Measurements from ENCODE around the gene ELFN1.
"Not testable (repeated sequence)": the region's sequence is repeated elsewhere in the genome, so short reads cannot be mapped to it uniquely, and the experiment has no call there.

The ELFN1 gene

GRCh38 chr7:1712907-1713501 is 42.9 kb downstream of the ELFN1 start:
- Mint-ChIP-seq H3K9me3 (peaks cover 0 to 15% of the 10 kb centered on the region in 2 donors), H3K27me3 (peaks cover 6% of the 10 kb centered on the region), H3K4me3 (no peak overlapping the region), H3K27ac (no peak overlapping the region), H3K4me1 (peaks cover 5% of the 10 kb centered on the region)
- DNase-seq (no peak), ATAC-seq (no peak)

GRCh38 chr7:1713502-1714484 is 43.7 kb downstream of the ELFN1 start:
- Mint-ChIP-seq H3K4me3 (no peak overlapping the region), H3K27me3 (peaks cover 6% of the 10 kb centered on the region), H3K9me3 (peaks cover 0 to 11% of the 10 kb centered on the region in 2 donors), H3K4me1 (peaks cover 5% of the 10 kb centered on the region), H3K27ac (no peak overlapping the region)
- ATAC-seq (no peak), DNase-seq (no peak)

- peaks cover 8% of the 10 kb centered on the region for H3K4me1 Mint-ChIP-seq
- ATAC-seq (no peak), DNase-seq (no peak)
- H3K9me3 Mint-ChIP-seq, result peaks cover 0 to 6% of the 10 kb centered on the region in 2 donors
- H3K27me3 Mint-ChIP-seq, result peaks cover 6% of the 10 kb centered on the region
- H3K27ac Mint-ChIP-seq, result no peak overlapping the region
- no peak overlapping the region for H3K4me3 Mint-ChIP-seq
Measured at GRCh38 chr7:1714583-1715330, 44.7 kb downstream of the ELFN1 start.

- no peak for ATAC-seq
- Mint-ChIP-seq H3K4me1 (peaks cover 11% of the 10 kb centered on the region), H3K4me3 (no peak overlapping the region), H3K27ac (no peak overlapping the region), H3K9me3 (peaks cover 0 to 6% of the 10 kb centered on the region in 2 donors), H3K27me3 (peaks cover 6% of the 10 kb centered on the region)
- DNase-seq, result no peak
Measured at GRCh38 chr7:1715331-1715625, 45.2 kb downstream of the ELFN1 start.

GRCh38 chr7:1715671-1716074 is 45.6 kb downstream of the ELFN1 start:
- ATAC-seq (no peak), DNase-seq (no peak)
- H3K27ac Mint-ChIP-seq, result no peak overlapping the region
- no peak overlapping the region for H3K4me3 Mint-ChIP-seq
- peaks cover 11% of the 10 kb centered on the region for H3K4me1 Mint-ChIP-seq
- H3K9me3 Mint-ChIP-seq, result peaks cover 0 to 2% of the 10 kb centered on the region in 2 donors
- peaks cover 6% of the 10 kb centered on the region for H3K27me3 Mint-ChIP-seq

- Mint-ChIP-seq H3K27ac (no peak overlapping the region), H3K4me3 (no peak overlapping the region), H3K4me1 (peaks cover 11% of the 10 kb centered on the region), H3K27me3 (peaks cover 6% of the 10 kb centered on the region), H3K9me3 (no peaks in the 10 kb centered on the region)
- DNase-seq, result no peak
- ATAC-seq, result no peak
Measured at GRCh38 chr7:1716263-1717094, 46.4 kb downstream of the ELFN1 start.

GRCh38 chr7:1717095-1717483 is 47.0 kb downstream of the ELFN1 start:
- H3K9me3 Mint-ChIP-seq, result no peaks in the 10 kb centered on the region
- peaks cover 11% of the 10 kb centered on the region for H3K4me1 Mint-ChIP-seq
- no peak overlapping the region for H3K27ac Mint-ChIP-seq
- no peak overlapping the region for H3K4me3 Mint-ChIP-seq
- no peak for DNase-seq
- no peak for ATAC-seq
- peaks cover 6% of the 10 kb centered on the region for H3K27me3 Mint-ChIP-seq

- H3K27ac Mint-ChIP-seq, result no peak overlapping the region
- peaks cover 6% of the 10 kb centered on the region for H3K27me3 Mint-ChIP-seq
- ATAC-seq (no peak), DNase-seq (no peak)
- H3K9me3 Mint-ChIP-seq, result no peaks in the 10 kb centered on the region
- peaks cover 11% of the 10 kb centered on the region for H3K4me1 Mint-ChIP-seq
- H3K4me3 Mint-ChIP-seq, result no peak overlapping the region
Measured at GRCh38 chr7:1717903-1718676, 48.0 kb downstream of the ELFN1 start.

GRCh38 chr7:1718850-1719249 is 48.8 kb downstream of the ELFN1 start:
- not testable (repeated sequence) for H3K27me3 Mint-ChIP-seq, ATAC-seq, H3K4me3 Mint-ChIP-seq, H3K27ac Mint-ChIP-seq, DNase-seq, H3K9me3 Mint-ChIP-seq
- H3K4me1 Mint-ChIP-seq, result peaks cover 11% of the 10 kb centered on the region

- H3K9me3 Mint-ChIP-seq, H3K4me3 Mint-ChIP-seq: not testable (repeated sequence)
- H3K4me1 Mint-ChIP-seq, result peaks cover 11% of the 10 kb centered on the region
Measured at GRCh38 chr7:1719256-1719655, 49.2 kb downstream of the ELFN1 start.

GRCh38 chr7:1719913-1720312 is 49.8 kb downstream of the ELFN1 start:
- Mint-ChIP-seq H3K9me3 (no peaks in the 10 kb centered on the region), H3K4me1 (peaks cover 11% of the 10 kb centered on the region), H3K27me3 (peaks cover 6% of the 10 kb centered on the region), H3K27ac (no peak overlapping the region), H3K4me3 (no peak overlapping the region)
- DNase-seq, result no peak
- no peak for ATAC-seq

More at GRCh38 chr7:1719256-1719655, 49.2 kb downstream of the ELFN1 start:
- not testable (repeated sequence) for H3K27me3 Mint-ChIP-seq, H3K27ac Mint-ChIP-seq, DNase-seq, ATAC-seq

GRCh38 chr7:1720326-1720725 is 50.2 kb downstream of the ELFN1 start:
- Mint-ChIP-seq H3K27ac (no peak overlapping the region), H3K9me3 (no peaks in the 10 kb centered on the region), H3K4me3 (no peak overlapping the region), H3K4me1 (peaks cover 11% of the 10 kb centered on the region), H3K27me3 (peaks cover 6% of the 10 kb centered on the region)
- peak in 1 of 2 donors; percentile 21 for DNase-seq
- no peak for ATAC-seq

GRCh38 chr7:1721047-1721690 is 51.1 kb downstream of the ELFN1 start:
- Mint-ChIP-seq H3K27ac (no peak overlapping the region), H3K4me3 (no peak overlapping the region), H3K4me1 (peaks cover 11% of the 10 kb centered on the region), H3K27me3 (peaks cover 13% of the 10 kb centered on the region), H3K9me3 (no peaks in the 10 kb centered on the region)
- peak; percentile 57 for ATAC-seq
- no peak for DNase-seq

GRCh38 chr7:1723254-1723653 is 53.2 kb downstream of the ELFN1 start:
- Mint-ChIP-seq H3K27me3 (peaks cover 17% of the 10 kb centered on the region), H3K4me1 (peaks cover 6% of the 10 kb centered on the region), H3K27ac (no peak overlapping the region), H3K9me3 (no peaks in the 10 kb centered on the region), H3K4me3 (no peak overlapping the region)
- ATAC-seq (no peak), DNase-seq (no peak)
